HG02973 (cell line): Measurements from ENCODE around the gene HS1BP3.

ENCODE experiments used
- ATAC-seq: cut with Tn5 transposase; IDR thresholded peaks from one replicate; pipeline ENCODE4 v1.9.1; 2021; ENCODE audit warnings: moderate library complexity; ENCODE audit not compliant: unreplicated experiment

Gene HS1BP3

GRCh38 chr2:20647211-20647610, 3.7 kb downstream of the HS1BP3 start:
- no peak for ATAC-seq

- ATAC-seq, result no peak
These were observed 4.5 kb downstream of the HS1BP3 start for GRCh38 chr2:20646446-20646845.

- no peak for ATAC-seq
These were observed 5.1 kb downstream of the HS1BP3 start for GRCh38 chr2:20645761-20646160.

- ATAC-seq, result no peak
These were observed 5.6 kb downstream of the HS1BP3 start for GRCh38 chr2:20645301-20645701.

- ATAC-seq, result no peak
These were observed 7.1 kb downstream of the HS1BP3 start for GRCh38 chr2:20643826-20644225.

- ATAC-seq, result no peak
These were observed 7.8 kb downstream of the HS1BP3 start for GRCh38 chr2:20643060-20643459.

GRCh38 chr2:20642055-20642971, 8.6 kb downstream of the HS1BP3 start:
- ATAC-seq, result peak; percentile 95

GRCh38 chr2:20641123-20641985, 9.5 kb downstream of the HS1BP3 start:
- no peak for ATAC-seq

GRCh38 chr2:20640411-20641122, 10.3 kb downstream of the HS1BP3 start:
- no peak for ATAC-seq

GRCh38 chr2:20638646-20639430, 12.1 kb downstream of the HS1BP3 start:
- no peak for ATAC-seq

- no peak for ATAC-seq
These were observed 12.9 kb downstream of the HS1BP3 start for GRCh38 chr2:20638014-20638413.

GRCh38 chr2:20637147-20637546, 13.8 kb downstream of the HS1BP3 start:
- no peak for ATAC-seq

- peak; percentile 80 for ATAC-seq
These were observed 15.0 kb downstream of the HS1BP3 start for GRCh38 chr2:20635675-20636584.

GRCh38 chr2:20635113-20635510, 15.8 kb downstream of the HS1BP3 start:
- ATAC-seq, result no peak

GRCh38 chr2:20634507-20635112, 16.3 kb downstream of the HS1BP3 start:
- ATAC-seq, result no peak

GRCh38 chr2:20633794-20634506, 16.9 kb downstream of the HS1BP3 start:
- ATAC-seq, result no peak

GRCh38 chr2:20633001-20633400, 17.9 kb downstream of the HS1BP3 start:
- no peak for ATAC-seq

- ATAC-seq, result no peak
These were observed 18.4 kb downstream of the HS1BP3 start for GRCh38 chr2:20632446-20632990.
